Mesendoderm (in vitro differentiated cells): ENCODE results near the gene STARD9. TPM values are rescaled to one million over a fixed set of nuclear protein-coding genes. Genes with fewer than 3 reads are reported as not detected.

Source experiments
- DNase-seq: peaks from one replicate; pipeline ENCODE4 v3.0.0; 2013
- H2AK5ac ChIP-seq: 2 replicates; pipeline ENCODE4 v1.6.1; 2013; ENCODE audit warnings: low read length, inconsistent platforms
- H2BK120ac ChIP-seq: 2 replicates; pipeline ENCODE4 v1.6.1; 2013; ENCODE audit warnings: low read depth, mild to moderate bottlenecking, low read length, moderate library complexity, mixed read lengths
- H2BK15ac ChIP-seq: replicated peaks from 2 replicates; pipeline ENCODE4 v1.6.1; 2013; ENCODE audit warnings: low read depth, mild to moderate bottlenecking, moderate library complexity
- H2BK5ac ChIP-seq: 2 replicates; pipeline ENCODE4 v1.6.1; 2013; ENCODE audit warnings: low read length, inconsistent platforms
- H3K18ac ChIP-seq: 2 replicates; pipeline ENCODE4 v1.6.1; 2013; ENCODE audit warnings: mild to moderate bottlenecking, low read length, mixed read lengths
- H3K23ac ChIP-seq: one replicate; pipeline ENCODE4 v1.6.1; 2013; ENCODE audit warnings: low read length
- H3K27ac ChIP-seq: 2 replicates; pipeline ENCODE4 v1.5.1; 2013; ENCODE audit warnings: low read depth, mild to moderate bottlenecking, inconsistent platforms, low read length, moderate library complexity
- H3K27me3 ChIP-seq: 2 replicates; pipeline ENCODE4 v1.6.1; 2013; ENCODE audit warnings: low read length, control low read depth, mild to moderate bottlenecking, inconsistent platforms; ENCODE audit not compliant: insufficient read depth, poor library complexity
- H3K36me3 ChIP-seq: 2 replicates; pipeline ENCODE4 v1.6.1; 2013; ENCODE audit warnings: low read length, inconsistent platforms; ENCODE audit not compliant: control insufficient read depth, insufficient read depth
- H3K4ac ChIP-seq: one replicate; pipeline ENCODE4 v1.6.1; 2013; ENCODE audit warnings: low read depth, mild to moderate bottlenecking, low read length, moderate library complexity
- H3K4me1 ChIP-seq: 2 replicates; pipeline ENCODE4 v1.6.1; 2013; ENCODE audit warnings: low read depth, low read length, inconsistent platforms; ENCODE audit not compliant: control insufficient read depth
- H3K4me2 ChIP-seq: 2 replicates; pipeline ENCODE4 v1.6.1; 2013; ENCODE audit warnings: low read length
- H3K4me3 ChIP-seq: 2 replicates; pipeline ENCODE4 v1.5.1; 2013; ENCODE audit warnings: mild to moderate bottlenecking, low read length
- H3K56ac ChIP-seq: one replicate; pipeline ENCODE4 v1.6.1; 2013; ENCODE audit warnings: low read length
- H3K79me1 ChIP-seq: 2 replicates; pipeline ENCODE4 v1.6.1; 2013; ENCODE audit warnings: low read length, inconsistent platforms
- H3K79me2 ChIP-seq: 2 replicates; pipeline ENCODE4 v1.6.1; 2013; ENCODE audit warnings: mild to moderate bottlenecking, low read length; ENCODE audit not compliant: control insufficient read depth, insufficient read depth
- H3K9ac ChIP-seq: 2 replicates; pipeline ENCODE4 v1.6.1; 2013; ENCODE audit warnings: low read length, inconsistent platforms
- H4K5ac ChIP-seq: one replicate; pipeline ENCODE4 v1.6.1; 2013; ENCODE audit warnings: low read length
- H4K8ac ChIP-seq: one replicate; pipeline ENCODE4 v1.6.1; 2013; ENCODE audit warnings: low read depth, mild to moderate bottlenecking, control low read depth, low read length, moderate library complexity
- WGBS: extraction: QIAGEN DNeasy Blood & Tissue Kit; methylation state at CpG from one replicate; pipeline ENCODE4 v1.1.7; 2013; ENCODE audit warnings: low lambda C conversion rate, missing lambda C conversion rate; ENCODE audit not compliant: insufficient coverage; ENCODE audit errors: extremely low coverage; 5-methylcytosine and 5-hydroxymethylcytosine counted together
- polyA plus RNA-seq, 2 experiments: library from polyadenylated mRNA; stranded (reverse); fragments of 200-250 nt; gene quantifications; one replicate each; pipeline ENCODE4 v1.2.3, GENCODE V29; 2013

Gene STARD9
- polyA plus RNA-seq (2013, experiment 1 of 2) = 0.48 TPM
- 0.53 TPM for polyA plus RNA-seq (2013, experiment 2 of 2)

GRCh38 chr15:42575188-42576039 is at the start of gene STARD9:
Gene STARD9 (plus strand): TSS chr15:42575606. CDS start chr15:42575716, 110 bp downstream.
- Histone ChIP-seq H4K5ac (no peak within 1 kb of the TSS), H3K27ac (no peak within 1 kb of the TSS)
- WGBS = no CpG with 5 or more reads among the region's 95 CpGs

GRCh38 chr15:42528970-42529369 is 46.4 kb upstream of the STARD9 start:
- H2BK5ac ChIP-seq = no peak overlapping the region
- no peaks in the 10 kb centered on the region for H3K27me3 ChIP-seq
- H2BK120ac ChIP-seq = no peak overlapping the region
- no peaks in the 10 kb centered on the region for H3K79me2 ChIP-seq
- no peak overlapping the region for H3K27ac ChIP-seq
- no peak overlapping the region for H3K4me2 ChIP-seq
- no peak overlapping the region for H3K18ac ChIP-seq
- WGBS = no CpG with 5 or more reads among the region's 3 CpGs
- H3K9ac ChIP-seq = no peak overlapping the region
- no peak overlapping the region for H2AK5ac ChIP-seq
- no peaks in the 10 kb centered on the region for H3K79me1 ChIP-seq
- no peak overlapping the region for H4K5ac ChIP-seq
- H3K4ac ChIP-seq = no peak overlapping the region
- no peak overlapping the region for H4K8ac ChIP-seq
- no peak for DNase-seq
- H3K56ac ChIP-seq = no peak overlapping the region
- H2BK15ac ChIP-seq = no peak overlapping the region
- H3K4me3 ChIP-seq = no peak overlapping the region
- H3K36me3 ChIP-seq = peaks cover 2% of the 10 kb centered on the region
- H3K23ac ChIP-seq = no peak overlapping the region
- H3K4me1 ChIP-seq = no peaks in the 10 kb centered on the region

More at GRCh38 chr15:42575188-42576039, at the start of gene STARD9:
- Histone ChIP-seq H3K79me2 (no peaks in the 10 kb centered on the region), H3K56ac (peak within 1 kb of the TSS; percentile 88), H3K9ac (peak within 1 kb of the TSS; percentile 76), H2BK5ac (peak within 1 kb of the TSS; percentile 19), H4K8ac (no peak within 1 kb of the TSS), H3K4me2 (peak within 1 kb of the TSS; percentile 85), H3K23ac (no peak within 1 kb of the TSS), H3K4me3 (peak within 1 kb of the TSS; percentile 53), H2BK15ac (no peak within 1 kb of the TSS), H2BK120ac (no peak within 1 kb of the TSS), H3K18ac (peak within 1 kb of the TSS; percentile 33), H3K4me1 (no peaks in the 10 kb centered on the region), H3K4ac (no peak within 1 kb of the TSS), H3K79me1 (no peaks in the 10 kb centered on the region), H3K27me3 (no peaks in the 10 kb centered on the region), H3K36me3 (no peaks in the 10 kb centered on the region), H2AK5ac (no peak within 1 kb of the TSS)
- DNase-seq = peak; percentile 99

- Histone ChIP-seq H4K8ac (no peak overlapping the region), H3K27ac (no peak overlapping the region), H3K4me2 (no peak overlapping the region), H3K4ac (no peak overlapping the region), H3K9ac (no peak overlapping the region), H3K79me1 (no peaks in the 10 kb centered on the region), H2BK15ac (no peak overlapping the region), H3K56ac (no peak overlapping the region), H2BK120ac (no peak overlapping the region), H4K5ac (no peak overlapping the region), H3K79me2 (no peaks in the 10 kb centered on the region), H3K4me3 (no peak overlapping the region), H3K18ac (no peak overlapping the region), H3K4me1 (no peaks in the 10 kb centered on the region), H3K36me3 (peaks cover 2% of the 10 kb centered on the region), H2BK5ac (no peak overlapping the region), H3K23ac (no peak overlapping the region), H2AK5ac (no peak overlapping the region), H3K27me3 (no peaks in the 10 kb centered on the region)
- no CpG with 5 or more reads among the region's 1 CpG for WGBS
- DNase-seq = no peak
These were observed 42.2 kb upstream of the STARD9 start for GRCh38 chr15:42533246-42533645.

GRCh38 chr15:42544853-42545629 is 30.4 kb upstream of the STARD9 start:
- no peak overlapping the region for H2BK15ac ChIP-seq
- no peak overlapping the region for H3K4ac ChIP-seq
- no peak overlapping the region for H4K5ac ChIP-seq
- no CpG with 5 or more reads among the region's 4 CpGs for WGBS
- no peak overlapping the region for H3K9ac ChIP-seq
- H3K23ac ChIP-seq = no peak overlapping the region
- peaks cover 11% of the 10 kb centered on the region for H3K79me2 ChIP-seq
- H3K27ac ChIP-seq = no peak overlapping the region
- DNase-seq = no peak
- H4K8ac ChIP-seq = no peak overlapping the region
- no peak overlapping the region for H2AK5ac ChIP-seq
- no peak overlapping the region for H3K56ac ChIP-seq
- no peak overlapping the region for H3K18ac ChIP-seq
- H2BK5ac ChIP-seq = no peak overlapping the region
- no peak overlapping the region for H2BK120ac ChIP-seq
- H3K79me1 ChIP-seq = peaks cover 10% of the 10 kb centered on the region
- no peak overlapping the region for H3K4me2 ChIP-seq
- peaks cover 5% of the 10 kb centered on the region for H3K4me1 ChIP-seq
- no peaks in the 10 kb centered on the region for H3K27me3 ChIP-seq
- H3K4me3 ChIP-seq = no peak overlapping the region
- H3K36me3 ChIP-seq = no peaks in the 10 kb centered on the region

- no peak overlapping the region for H2BK120ac ChIP-seq
- H3K79me2 ChIP-seq = peaks cover 21% of the 10 kb centered on the region
- no peak overlapping the region for H4K8ac ChIP-seq
- DNase-seq = no peak
- H4K5ac ChIP-seq = no peak overlapping the region
- no peaks in the 10 kb centered on the region for H3K27me3 ChIP-seq
- H3K36me3 ChIP-seq = no peaks in the 10 kb centered on the region
- H2BK15ac ChIP-seq = no peak overlapping the region
- H3K23ac ChIP-seq = no peak overlapping the region
- no peak overlapping the region for H3K27ac ChIP-seq
- H3K4me2 ChIP-seq = peak overlapping the region; percentile 88
- H3K4me3 ChIP-seq = peak overlapping the region; percentile 100
- H3K56ac ChIP-seq = peak overlapping the region; percentile 99
- H3K4ac ChIP-seq = no peak overlapping the region
- H3K79me1 ChIP-seq = peaks cover 13% of the 10 kb centered on the region
- peak overlapping the region; percentile 99 for H3K9ac ChIP-seq
- no CpG with 5 or more reads among the region's 9 CpGs for WGBS
- no peak overlapping the region for H2AK5ac ChIP-seq
- H3K18ac ChIP-seq = no peak overlapping the region
- peaks cover 5% of the 10 kb centered on the region for H3K4me1 ChIP-seq
- no peak overlapping the region for H2BK5ac ChIP-seq
These were observed 27.5 kb upstream of the STARD9 start for GRCh38 chr15:42547918-42548248.
